Peyer's patch (tissue), 4 donors: ENCODE results near the gene HAPLN1. TPM values are rescaled to one million over a fixed set of nuclear protein-coding genes. Genes with fewer than 3 reads are reported as not detected.

Experiments
- DNase-seq, 3 donors: peaks; one replicate each; pipeline ENCODE4 v3.0.0-alpha.2; 2017 to 2019
- H3K27ac ChIP-seq, 4 donors: fragments of 200-600 bp; sonication (generic); one replicate each; pipeline ENCODE4 v1.5.1; 2016 to 2019
- H3K27me3 ChIP-seq, 2 donors: fragments of 200-600 bp; sonication (generic); one replicate each; pipeline ENCODE4 v1.5.1; 2019
- H3K36me3 ChIP-seq, 3 donors: fragments of 200-600 bp; sonication (generic); one replicate each; pipeline ENCODE4 v1.5.1; 2016 to 2019
- H3K4me1 ChIP-seq, 4 donors: fragments of 200-600 bp; sonication (generic); one replicate each; pipeline ENCODE4 v1.5.1; 2016 to 2019
- H3K4me3 ChIP-seq, 4 donors: fragments of 200-600 bp; sonication (generic); 1 replicate in 3 of 4; 2 replicates in 1 of 4; pipeline ENCODE4 v1.5.1; 2016 to 2019; ENCODE audit warnings: mild to moderate bottlenecking in 1 of 4
- H3K9me3 ChIP-seq, 4 donors: fragments of 200-600 bp; sonication (generic); one replicate each; pipeline ENCODE4 v1.5.1; 2016 to 2019; ENCODE audit warnings: mild to moderate bottlenecking in 1 of 4
- CTCF ChIP-seq, 6 experiments: fragments of 450-650 bp in 4 of 6; fragments of 200-600 bp in 2 of 6; sonication (generic) in 1 of 6; IDR thresholded peaks; one replicate each; pipeline ENCODE4 v1.5.1; 2017 to 2019; ENCODE audit warnings: antibody characterized with exemption in 6 of 6, mild to moderate bottlenecking in 3 of 6, moderate library complexity in 1 of 6
- POLR2A ChIP-seq, 2 donors: fragments of 450-650 bp; IDR thresholded peaks; one replicate each; pipeline ENCODE4 v1.5.1; 2017; ENCODE audit warnings: antibody characterized with exemption in 2 of 2, mild to moderate bottlenecking in 2 of 2, moderate library complexity in 2 of 2
- total RNA-seq, 4 donors: library from RNA; depleted of rRNA; stranded (reverse); fragments of >200 nt; gene quantifications; one replicate each; pipeline ENCODE4 v1.1.0, GENCODE V29; 2016

HAPLN1 gene
- total RNA-seq, 4 donors from 2014 or later = 0.13 to 1.7 (median 0.70) TPM; not detected in 1

- no peak for TF ChIP-seq POLR2A (IDR thresholded peaks at IDR 0.05)
- no peak for TF ChIP-seq CTCF (IDR thresholded peaks at IDR 0.05)
- H3K9me3 ChIP-seq = peaks cover 0 to 3% (median 0%) of the 10 kb centered on the region in 4 donors
- no peak overlapping the region for H3K4me3 ChIP-seq
- no peak overlapping the region for H3K27ac ChIP-seq
- H3K4me1 ChIP-seq = no peaks in the 10 kb centered on the region
- H3K36me3 ChIP-seq = no peaks in the 10 kb centered on the region
- no peak for DNase-seq
- no peaks in the 10 kb centered on the region for H3K27me3 ChIP-seq
Measured at GRCh38 chr5:83703059-83703458, 17.6 kb downstream of the HAPLN1 start.

DNA sequence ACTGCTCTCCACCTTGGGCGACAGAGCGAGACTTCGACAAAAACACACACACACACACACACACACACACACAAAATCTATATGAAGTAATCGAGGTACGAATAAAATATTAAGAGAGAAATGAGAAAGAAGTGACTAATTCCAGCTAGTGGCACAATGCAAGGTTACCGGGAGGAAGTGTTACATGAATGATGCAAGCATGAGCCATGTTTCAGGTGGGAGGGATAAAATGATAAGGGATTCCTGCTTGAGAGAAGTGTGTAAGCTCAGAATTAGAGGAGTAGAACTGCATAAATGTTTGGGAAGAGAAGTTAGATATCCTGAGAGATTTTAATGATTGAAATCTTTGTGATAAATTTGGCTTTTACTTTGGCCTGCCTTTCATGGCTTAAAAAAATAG, 18.8 kb downstream of the HAPLN1 start:
- Histone ChIP-seq H3K9me3 (peaks cover 0 to 3% (median 0%) of the 10 kb centered on the region in 4 donors), H3K27ac (no peak overlapping the region), H3K4me1 (no peaks in the 10 kb centered on the region), H3K27me3 (no peaks in the 10 kb centered on the region), H3K36me3 (no peaks in the 10 kb centered on the region), H3K4me3 (no peak overlapping the region)
- TF ChIP-seq CTCF (IDR thresholded peaks at IDR 0.05) (no peak), POLR2A (IDR thresholded peaks at IDR 0.05) (no peak)
- DNase-seq = no peak

GRCh38 chr5:83689881-83690280, 30.8 kb downstream of the HAPLN1 start:
- no peak overlapping the region for H3K4me3 ChIP-seq
- no peaks in the 10 kb centered on the region for H3K27me3 ChIP-seq
- H3K27ac ChIP-seq = no peak overlapping the region
- no peaks in the 10 kb centered on the region for H3K4me1 ChIP-seq
- H3K36me3 ChIP-seq = no peaks in the 10 kb centered on the region
- no peak for TF ChIP-seq CTCF (IDR thresholded peaks at IDR 0.05)
- TF ChIP-seq POLR2A (IDR thresholded peaks at IDR 0.05) = no peak
- DNase-seq = no peak
- no peaks in the 10 kb centered on the region for H3K9me3 ChIP-seq

DNA sequence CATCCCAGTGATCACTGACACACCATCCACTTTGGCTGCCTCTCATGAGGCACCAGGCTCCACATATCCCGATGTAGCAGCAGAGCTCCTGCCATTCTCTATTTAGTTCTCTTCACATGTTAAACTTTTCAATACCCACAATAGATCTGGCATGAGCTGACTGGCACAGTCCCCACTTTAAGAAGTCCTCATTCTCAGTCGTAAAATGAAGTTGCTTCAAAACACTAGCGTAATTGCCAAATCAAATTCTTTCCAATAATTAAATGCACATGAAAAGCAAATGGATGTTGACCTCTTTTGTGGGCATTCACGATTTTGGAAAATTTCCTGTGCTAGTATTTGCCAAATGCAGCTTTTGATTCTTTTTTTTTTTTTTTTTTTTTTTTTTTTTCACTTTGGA, 32.4 kb downstream of the HAPLN1 start:
- no peak for DNase-seq
- Histone ChIP-seq H3K9me3 (no peaks in the 10 kb centered on the region), H3K4me1 (no peaks in the 10 kb centered on the region), H3K36me3 (no peaks in the 10 kb centered on the region), H3K4me3 (no peak overlapping the region), H3K27me3 (no peaks in the 10 kb centered on the region), H3K27ac (no peak overlapping the region)
- TF ChIP-seq POLR2A (IDR thresholded peaks at IDR 0.05) = no peak
- no peak for TF ChIP-seq CTCF (IDR thresholded peaks at IDR 0.05)

- TF ChIP-seq CTCF (IDR thresholded peaks at IDR 0.05) = no peak
- H3K4me1 ChIP-seq = no peaks in the 10 kb centered on the region
- no peak overlapping the region for H3K4me3 ChIP-seq
- H3K27me3 ChIP-seq = no peaks in the 10 kb centered on the region
- H3K27ac ChIP-seq = no peak overlapping the region
- no peaks in the 10 kb centered on the region for H3K36me3 ChIP-seq
- DNase-seq = no peak
- no peaks in the 10 kb centered on the region for H3K9me3 ChIP-seq
Measured at GRCh38 chr5:83687124-83687619, 33.5 kb downstream of the HAPLN1 start.

DNA sequence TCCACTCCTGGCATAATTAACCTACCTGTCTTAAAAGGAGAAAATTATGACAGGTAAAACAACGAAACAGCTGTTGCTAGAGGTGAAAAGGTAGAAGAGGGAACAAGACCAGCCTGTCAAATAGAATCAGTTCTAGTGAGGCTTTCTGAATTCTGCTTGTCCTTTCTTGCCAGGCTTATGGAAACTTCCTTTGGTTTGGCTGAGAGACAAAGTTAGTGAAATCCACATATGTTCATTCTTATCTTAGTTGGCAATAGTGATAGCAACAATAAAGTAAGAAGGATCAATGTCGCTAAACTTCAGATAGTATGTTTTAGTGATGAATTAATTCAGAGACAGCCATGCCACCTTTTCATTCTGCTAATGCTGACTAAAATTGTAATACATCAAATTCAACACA, 34.4 kb downstream of the HAPLN1 start:
- H3K27me3 ChIP-seq = no peaks in the 10 kb centered on the region
- TF ChIP-seq CTCF (IDR thresholded peaks at IDR 0.05) (no peak), POLR2A (IDR thresholded peaks at IDR 0.05) (no peak)
- no peak overlapping the region for H3K4me3 ChIP-seq
- H3K9me3 ChIP-seq = no peaks in the 10 kb centered on the region
- no peak overlapping the region for H3K27ac ChIP-seq
- H3K4me1 ChIP-seq = no peaks in the 10 kb centered on the region
- DNase-seq = no peak
- H3K36me3 ChIP-seq = no peaks in the 10 kb centered on the region
